ENCODE measurements around the gene FDX1. TPM values are rescaled to one million over a fixed set of nuclear protein-coding genes. Genes with fewer than 3 reads are reported as not detected.

FDX1 gene
- polyA plus RNA-seq, 1 donor from 2014 or later = 14.3 TPM

GRCh38 chr11:110409174-110409573, 20.6 kb upstream of the FDX1 start:
- H3K27ac ChIP-seq (ENCODE audit: low read length) = no peak overlapping the region
- no peak overlapping the region for H3K4me2 ChIP-seq (ENCODE audit: low read length)
- H3K27me3 ChIP-seq (ENCODE audit: insufficient read depth, low read depth, low read length) = no peaks in the 10 kb centered on the region
- H3K36me3 ChIP-seq (ENCODE audit: insufficient read depth, low read length) = no peaks in the 10 kb centered on the region
- H4K20me1 ChIP-seq (ENCODE audit: insufficient read depth) = no peaks in the 10 kb centered on the region
- no peaks in the 10 kb centered on the region for H3K79me2 ChIP-seq (replicated peaks; ENCODE audit: insufficient read depth, low read length)
- H3K9me3 ChIP-seq (ENCODE audit: low read length) = no peaks in the 10 kb centered on the region
- H3K9ac ChIP-seq (ENCODE audit: low read length) = no peak overlapping the region
- TF ChIP-seq MXI1 (conservative IDR thresholded peaks at IDR 0.05; ENCODE audit: poor library complexity, severe bottlenecking) = no peak
- TF ChIP-seq CTCF (IDR thresholded peaks at IDR 0.05; ENCODE audit: poor library complexity, severe bottlenecking) = no peak
- TF ChIP-seq POLR2AphosphoS5 (IDR thresholded peaks at IDR 0.05) = no peak
- TF ChIP-seq EP300 (conservative IDR thresholded peaks at IDR 0.05; ENCODE audit: poor library complexity, severe bottlenecking) = no peak
- no peak for TF ChIP-seq RAD21 (conservative IDR thresholded peaks at IDR 0.05)
- TF ChIP-seq REST (IDR thresholded peaks at IDR 0.05; ENCODE audit: borderline replicate concordance) = no peak
- no peak for TF ChIP-seq SMC3 (conservative IDR thresholded peaks at IDR 0.05; ENCODE audit: poor library complexity)
- no peak for TF ChIP-seq TAF1 (IDR thresholded peaks at IDR 0.05; ENCODE audit: low read depth)
- TF ChIP-seq EZH2 (IDR thresholded peaks at IDR 0.05; ENCODE audit: borderline replicate concordance, insufficient read depth, low read length, poor library complexity, severe bottlenecking) = no peak
- no peaks in the 10 kb centered on the region for H3F3A ChIP-seq (ENCODE audit: insufficient read depth, low read length, poor library complexity, severe bottlenecking)
- H3K4me3 ChIP-seq (ENCODE audit: low read length) = no peak overlapping the region
- no peaks in the 10 kb centered on the region for H3K9me2 ChIP-seq (ENCODE audit: insufficient read depth, low read length)
- H2AFZ ChIP-seq (ENCODE audit: low read depth, low read length) = no peak overlapping the region

- no peaks in the 10 kb centered on the region for H3K9me2 ChIP-seq (ENCODE audit: insufficient read depth, low read length)
- no peak overlapping the region for H3K4me3 ChIP-seq (ENCODE audit: low read length)
- no peak overlapping the region for H3K9ac ChIP-seq (ENCODE audit: low read length)
- H3K27me3 ChIP-seq (ENCODE audit: insufficient read depth, low read depth, low read length) = no peaks in the 10 kb centered on the region
- no peaks in the 10 kb centered on the region for H3K9me3 ChIP-seq (ENCODE audit: low read length)
- H3F3A ChIP-seq (ENCODE audit: insufficient read depth, low read length, poor library complexity, severe bottlenecking) = no peaks in the 10 kb centered on the region
- no peaks in the 10 kb centered on the region for H3K36me3 ChIP-seq (ENCODE audit: insufficient read depth, low read length)
- H2AFZ ChIP-seq (ENCODE audit: low read depth, low read length) = no peak overlapping the region
- H3K27ac ChIP-seq (ENCODE audit: low read length) = no peak overlapping the region
- no peak for TF ChIP-seq POLR2AphosphoS5 (IDR thresholded peaks at IDR 0.05)
- no peak overlapping the region for H3K4me2 ChIP-seq (ENCODE audit: low read length)
- H3K79me2 ChIP-seq (replicated peaks; ENCODE audit: insufficient read depth, low read length) = no peaks in the 10 kb centered on the region
- no peaks in the 10 kb centered on the region for H4K20me1 ChIP-seq (ENCODE audit: insufficient read depth)
These were observed 19.1 kb upstream of the FDX1 start for GRCh38 chr11:110410651-110411050.

GRCh38 chr11:110415081-110415480, 14.7 kb upstream of the FDX1 start:
- Histone ChIP-seq H3K4me2 (ENCODE audit: low read length) (no peak overlapping the region), H4K20me1 (ENCODE audit: insufficient read depth) (no peaks in the 10 kb centered on the region), H3F3A (ENCODE audit: insufficient read depth, low read length, poor library complexity, severe bottlenecking) (no peaks in the 10 kb centered on the region), H3K27ac (ENCODE audit: low read length) (no peak overlapping the region), H3K9ac (ENCODE audit: low read length) (no peak overlapping the region), H3K9me2 (ENCODE audit: insufficient read depth, low read length) (no peaks in the 10 kb centered on the region), H2AFZ (ENCODE audit: low read depth, low read length) (no peak overlapping the region), H3K9me3 (ENCODE audit: low read length) (no peaks in the 10 kb centered on the region), H3K27me3 (ENCODE audit: insufficient read depth, low read depth, low read length) (no peaks in the 10 kb centered on the region), H3K36me3 (ENCODE audit: insufficient read depth, low read length) (no peaks in the 10 kb centered on the region), H3K4me3 (ENCODE audit: low read length) (no peak overlapping the region), H3K79me2 (replicated peaks; ENCODE audit: insufficient read depth, low read length) (no peaks in the 10 kb centered on the region)
- no peak for TF ChIP-seq RAD21 (conservative IDR thresholded peaks at IDR 0.05)
- TF ChIP-seq SMC3 (conservative IDR thresholded peaks at IDR 0.05; ENCODE audit: poor library complexity) = no peak
- no peak for TF ChIP-seq TAF1 (IDR thresholded peaks at IDR 0.05; ENCODE audit: low read depth)
- TF ChIP-seq REST (IDR thresholded peaks at IDR 0.05; ENCODE audit: borderline replicate concordance) = no peak
- no peak for TF ChIP-seq CTCF (IDR thresholded peaks at IDR 0.05; ENCODE audit: poor library complexity, severe bottlenecking)
- TF ChIP-seq POLR2AphosphoS5 (IDR thresholded peaks at IDR 0.05) = no peak
- no peak for TF ChIP-seq MXI1 (conservative IDR thresholded peaks at IDR 0.05; ENCODE audit: poor library complexity, severe bottlenecking)
- no peak for TF ChIP-seq EZH2 (IDR thresholded peaks at IDR 0.05; ENCODE audit: borderline replicate concordance, insufficient read depth, low read length, poor library complexity, severe bottlenecking)
- no peak for TF ChIP-seq EP300 (conservative IDR thresholded peaks at IDR 0.05; ENCODE audit: poor library complexity, severe bottlenecking)

All from neural cell (in vitro differentiated cells).